ENCODE results near the gene OR56A4.

Gene OR56A4

GRCh38 chr11:6006846-6007245, at the start of gene OR56A4:
OR56A4 (minus strand) TSS chr11:6006946; CDS start chr11:6002992, 3,954 bp downstream.
- no peak for DNase-seq (ENCODE audit: low spot score)

- no peak for DNase-seq (ENCODE audit: low spot score)
Observed at GRCh38 chr11:6055569-6055968, 48.8 kb upstream of the OR56A4 start.

GRCh38 chr11:6052374-6052773, 45.6 kb upstream of the OR56A4 start:
- DNase-seq (ENCODE audit: low spot score): no peak

GRCh38 chr11:6040874-6041273, 34.1 kb upstream of the OR56A4 start:
- DNase-seq (ENCODE audit: low spot score): no peak

- DNase-seq (ENCODE audit: low spot score): no peak
Observed at GRCh38 chr11:6030708-6031405, 24.1 kb upstream of the OR56A4 start, which contains the start of gene OR56A1. OR56A1 (minus strand) TSS chr11:6030758; CDS start chr11:6027692, 3,066 bp downstream.

GRCh38 chr11:6027501-6027900, 20.8 kb upstream of the OR56A4 start:
- DNase-seq (ENCODE audit: low spot score): no peak

- no peak for DNase-seq (ENCODE audit: low spot score)
Observed at GRCh38 chr11:6025056-6025455, 18.3 kb upstream of the OR56A4 start.

- DNase-seq (ENCODE audit: low spot score): peak; percentile 5
Observed at GRCh38 chr11:6022956-6023355, 16.2 kb upstream of the OR56A4 start.

GRCh38 chr11:6013042-6013441, 6.3 kb upstream of the OR56A4 start:
- no peak for DNase-seq (ENCODE audit: low spot score)

GRCh38 chr11:6012035-6012668, 5.4 kb upstream of the OR56A4 start:
- DNase-seq (ENCODE audit: low spot score): no peak

GRCh38 chr11:6006395-6006794, 351 bp downstream of the OR56A4 start:
- DNase-seq (ENCODE audit: low spot score): no peak

GRCh38 chr11:6002202-6002699, 4.5 kb downstream of the OR56A4 start:
- DNase-seq (ENCODE audit: low spot score): no peak

- no peak for DNase-seq (ENCODE audit: low spot score)
Observed at GRCh38 chr11:5994791-5995190, 12.0 kb downstream of the OR56A4 start.

GRCh38 chr11:5992604-5993251, 14.0 kb downstream of the OR56A4 start:
- DNase-seq (ENCODE audit: low spot score): no peak

GRCh38 chr11:5992150-5992549, 14.6 kb downstream of the OR56A4 start:
- no peak for DNase-seq (ENCODE audit: low spot score)

- no peak for DNase-seq (ENCODE audit: low spot score)
Observed at GRCh38 chr11:5989203-5989602, 17.5 kb downstream of the OR56A4 start.

- DNase-seq (ENCODE audit: low spot score): no peak
Observed at GRCh38 chr11:5986885-5987284, 19.9 kb downstream of the OR56A4 start, which contains the start of gene OR52L1. OR52L1 (minus strand) TSS chr11:5986985; CDS start chr11:5986930, 55 bp downstream.

GRCh38 chr11:5983443-5983842, 23.3 kb downstream of the OR56A4 start:
- DNase-seq (ENCODE audit: low spot score): no peak

GRCh38 chr11:5973530-5973929, 33.2 kb downstream of the OR56A4 start:
- no peak for DNase-seq (ENCODE audit: low spot score)

GRCh38 chr11:5968394-5968793, 38.4 kb downstream of the OR56A4 start, which contains the start of gene OR56A5:
OR56A5 (minus strand) TSS chr11:5968494; CDS start chr11:5968494, 0 bp downstream.
- no peak for DNase-seq (ENCODE audit: low spot score)

GRCh38 chr11:5967708-5968107, 39.0 kb downstream of the OR56A4 start:
- no peak for DNase-seq (ENCODE audit: low spot score)

GRCh38 chr11:5966958-5967357, 39.8 kb downstream of the OR56A4 start:
- DNase-seq (ENCODE audit: low spot score): no peak
